ENCODE data around the gene KCNMA1. TPM values are rescaled to one million over a fixed set of nuclear protein-coding genes. Genes with fewer than 3 reads are reported as not detected.

Gene KCNMA1
- total and polyA plus RNA-seq, 9 of the 15 experiments (the other 6 are each of a cell fraction or from before 2014, with no cell fraction given) = 0.01 to 0.95 (median 0.15) TPM; not detected in 4

- FAIRE-seq = no peak
- DNase-seq (ENCODE audit: extremely low read depth in 1 of 4, low spot score in 3 of 4) = no peak
- Histone ChIP-seq H4K20me1 (replicated peaks; ENCODE audit: control insufficient read depth, insufficient read depth, low read length) (no peaks in the 10 kb centered on the region), H3K4me2 (ENCODE audit: insufficient read depth, low read length) (no peak overlapping the region), H3K79me2 (ENCODE audit: control insufficient read depth, insufficient read depth, low read length) (no peaks in the 10 kb centered on the region), H3K9ac (ENCODE audit: insufficient read depth in 1 of 2, low read depth in 2 of 2, low read length in 2 of 2) (no peak overlapping the region), H3K4me3 (no peak overlapping the region), H2AFZ (ENCODE audit: low read depth, low read length) (no peak overlapping the region), H3K36me3 (ENCODE audit: control insufficient read depth, insufficient read depth, low read length) (no peaks in the 10 kb centered on the region), H3K9me3 (replicated peaks; ENCODE audit: control insufficient read depth, insufficient read depth, low read depth, low read length) (no peaks in the 10 kb centered on the region), H3K4me1 (replicated peaks in 1 of 2; ENCODE audit: control insufficient read depth in 2 of 2, insufficient read depth in 2 of 2, low read length in 2 of 2) (no peaks in the 10 kb centered on the region), H3K9me1 (ENCODE audit: control insufficient read depth, insufficient read depth, low read length) (no peaks in the 10 kb centered on the region), H3K27me3 (ENCODE audit: control insufficient read depth in 2 of 2, insufficient read depth in 2 of 2, low read length in 2 of 2) (no peaks in the 10 kb centered on the region), H3K27ac (ENCODE audit: extremely low read depth, low read depth, low read length) (no peak overlapping the region)
- intact Hi-C loops (cut with micrococcal nuclease) = no loop called here
- 3% methylated on average over 4 of the region's 4 CpGs for WGBS (ENCODE audit: insufficient coverage, low coverage, missing lambda C conversion rate)
- no peak for ATAC-seq
- POLR2A ChIA-PET = interaction anchor here (0.9 kb wide), 1 partner anchor 9 kb away, joined by 3 read pairs; no protein-coding TSS in a partner anchor
- in situ Hi-C loops (cut with MboI) = no loop called here
- BruUV-seq (replicated peaks) = no TSS peak
- CTCF ChIA-PET (ENCODE audit: low intra/inter-chr PET ratio) = no interaction called here
- TF ChIP-seq, protein P1, sequence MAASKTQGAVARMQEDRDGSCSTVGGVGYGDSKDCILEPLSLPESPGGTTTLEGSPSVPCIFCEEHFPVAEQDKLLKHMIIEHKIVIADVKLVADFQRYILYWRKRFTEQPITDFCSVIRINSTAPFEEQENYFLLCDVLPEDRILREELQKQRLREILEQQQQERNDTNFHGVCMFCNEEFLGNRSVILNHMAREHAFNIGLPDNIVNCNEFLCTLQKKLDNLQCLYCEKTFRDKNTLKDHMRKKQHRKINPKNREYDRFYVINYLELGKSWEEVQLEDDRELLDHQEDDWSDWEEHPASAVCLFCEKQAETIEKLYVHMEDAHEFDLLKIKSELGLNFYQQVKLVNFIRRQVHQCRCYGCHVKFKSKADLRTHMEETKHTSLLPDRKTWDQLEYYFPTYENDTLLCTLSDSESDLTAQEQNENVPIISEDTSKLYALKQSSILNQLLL (CRISPR knock-in tag; IDR thresholded peaks at IDR 0.05; ENCODE audit: borderline replicate concordance) = no peak
- TF ChIP-seq SLC30A9 (CRISPR knock-in tag; IDR thresholded peaks at IDR 0.05) (no peak), LEF1 (IDR thresholded peaks at IDR 0.05) (no peak), TGIF2 (CRISPR knock-in tag; IDR thresholded peaks at IDR 0.05) (no peak), NONO (IDR thresholded peaks at IDR 0.05; ENCODE audit: low read depth in 2 of 2, low read length in 1 of 2) (no peak), HBP1 (CRISPR knock-in tag; IDR thresholded peaks at IDR 0.05) (no peak), MEIS2 (IDR thresholded peaks at IDR 0.05; ENCODE audit: partially characterized antibody) (no peak), MTF1 (CRISPR knock-in tag; IDR thresholded peaks at IDR 0.05; ENCODE audit: borderline replicate concordance) (no peak), HMGN3 (IDR thresholded peaks at IDR 0.05; ENCODE audit: borderline replicate concordance, extremely low read depth, insufficient read length, low read depth, low read length) (no peak), VEZF1 (CRISPR knock-in tag; IDR thresholded peaks at IDR 0.05) (no peak), ZNF780A (CRISPR knock-in tag; IDR thresholded peaks at IDR 0.05) (no peak)
- TF ChIP-seq, protein P2, sequence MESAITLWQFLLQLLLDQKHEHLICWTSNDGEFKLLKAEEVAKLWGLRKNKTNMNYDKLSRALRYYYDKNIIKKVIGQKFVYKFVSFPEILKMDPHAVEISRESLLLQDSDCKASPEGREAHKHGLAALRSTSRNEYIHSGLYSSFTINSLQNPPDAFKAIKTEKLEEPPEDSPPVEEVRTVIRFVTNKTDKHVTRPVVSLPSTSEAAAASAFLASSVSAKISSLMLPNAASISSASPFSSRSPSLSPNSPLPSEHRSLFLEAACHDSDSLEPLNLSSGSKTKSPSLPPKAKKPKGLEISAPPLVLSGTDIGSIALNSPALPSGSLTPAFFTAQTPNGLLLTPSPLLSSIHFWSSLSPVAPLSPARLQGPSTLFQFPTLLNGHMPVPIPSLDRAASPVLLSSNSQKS (CRISPR knock-in tag; IDR thresholded peaks at IDR 0.05) = no peak
- TF ChIP-seq, protein P3, sequence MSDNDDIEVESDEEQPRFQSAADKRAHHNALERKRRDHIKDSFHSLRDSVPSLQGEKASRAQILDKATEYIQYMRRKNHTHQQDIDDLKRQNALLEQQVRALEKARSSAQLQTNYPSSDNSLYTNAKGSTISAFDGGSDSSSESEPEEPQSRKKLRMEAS (CRISPR knock-in tag; IDR thresholded peaks at IDR 0.05) = no peak
- TF ChIP-seq, protein P4, sequence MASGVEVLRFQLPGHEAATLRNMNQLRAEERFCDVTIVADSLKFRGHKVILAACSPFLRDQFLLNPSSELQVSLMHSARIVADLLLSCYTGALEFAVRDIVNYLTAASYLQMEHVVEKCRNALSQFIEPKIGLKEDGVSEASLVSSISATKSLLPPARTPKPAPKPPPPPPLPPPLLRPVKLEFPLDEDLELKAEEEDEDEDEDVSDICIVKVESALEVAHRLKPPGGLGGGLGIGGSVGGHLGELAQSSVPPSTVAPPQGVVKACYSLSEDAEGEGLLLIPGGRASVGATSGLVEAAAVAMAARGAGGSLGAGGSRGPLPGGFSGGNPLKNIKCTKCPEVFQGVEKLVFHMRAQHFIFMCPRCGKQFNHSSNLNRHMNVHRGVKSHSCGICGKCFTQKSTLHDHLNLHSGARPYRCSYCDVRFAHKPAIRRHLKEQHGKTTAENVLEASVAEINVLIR (CRISPR knock-in tag; IDR thresholded peaks at IDR 0.05) = no peak
Observed at GRCh38 chr10:77020426-77021040, 617.1 kb downstream of the KCNMA1 start.
